CD4-positive, alpha-beta memory T cell (primary cell): ENCODE measurements around the gene SUFU. TPM values are rescaled to one million over a fixed set of nuclear protein-coding genes. Genes with fewer than 3 reads are reported as not detected.
A peak's percentile ranks its signal among the peaks of the same experiment; 100 is the strongest.

ENCODE experiments used
- CTCF ChIA-PET: fragments of 350-600 bp; sonication (Branson Sonifier 250); formaldehyde crosslinking; loops from one replicate; lab custom pipeline; 2021; ENCODE audit warnings: inconsistent platforms; ENCODE audit not compliant: partially characterized antibody; lab: Charles Lee
- POLR2A ChIA-PET: fragments of 350-600 bp; sonication (Branson Sonifier 250); formaldehyde crosslinking; loops from one replicate; lab custom pipeline; 2021; ENCODE audit not compliant: partially characterized antibody; lab: Charles Lee
- DNase-seq, 5 donors: peaks; one replicate each; pipeline versions ENCODE4 v3.0.0 to v3.0.0-alpha.2; 2020 to 2022; ENCODE audit warnings: mixed read lengths in 1 of 5
- H3K27ac ChIP-seq: one replicate; pipeline ENCODE4 v1.7.0; 2013; ENCODE audit warnings: low read depth, low read length
- H3K27me3 ChIP-seq: 2 replicates; pipeline ENCODE4 v1.7.0; 2013; ENCODE audit warnings: mild to moderate bottlenecking, low read length, moderate library complexity; ENCODE audit not compliant: insufficient read depth
- H3K36me3 ChIP-seq: 2 replicates; pipeline ENCODE4 v1.7.0; 2013; ENCODE audit warnings: mild to moderate bottlenecking, low read length, moderate library complexity; ENCODE audit not compliant: insufficient read depth
- H3K4me1 ChIP-seq: 2 replicates; pipeline ENCODE4 v1.7.0; 2013; ENCODE audit warnings: mild to moderate bottlenecking, low read length, moderate library complexity; ENCODE audit not compliant: insufficient read depth
- H3K4me3 ChIP-seq, 2 donors: one replicate each; pipeline ENCODE4 v1.7.0; 2013; ENCODE audit warnings: low read length in 2 of 2, mild to moderate bottlenecking in 1 of 2
- H3K9me3 ChIP-seq, 2 donors: one replicate each; pipeline ENCODE4 v1.7.0; 2013; ENCODE audit warnings: low read length in 2 of 2, control low read depth in 1 of 2; ENCODE audit not compliant: control insufficient read depth in 1 of 2
- H3K27ac Mint-ChIP-seq, 7 donors: one replicate each; pipeline ENCODE4 v1.8.0; 2020 to 2021; ENCODE audit warnings: mixed read lengths in 7 of 7, mild to moderate bottlenecking in 6 of 7, inconsistent platforms in 3 of 7, moderate library complexity in 3 of 7
- H3K27me3 Mint-ChIP-seq, 2 donors: one replicate each; pipeline ENCODE4 v1.8.0; 2020 to 2021; ENCODE audit warnings: mixed read lengths in 2 of 2
- H3K36me3 Mint-ChIP-seq, 2 donors: one replicate each; pipeline ENCODE4 v1.8.0; 2020 to 2021; ENCODE audit warnings: mixed read lengths in 2 of 2, inconsistent platforms in 1 of 2, mild to moderate bottlenecking in 1 of 2
- H3K4me1 Mint-ChIP-seq, 4 donors: one replicate each; pipeline ENCODE4 v1.8.0; 2020 to 2021; ENCODE audit warnings: mixed read lengths in 4 of 4, mild to moderate bottlenecking in 1 of 4
- H3K4me3 Mint-ChIP-seq, 8 donors: one replicate each; pipeline ENCODE4 v1.8.0; 2020 to 2021; ENCODE audit warnings: mixed read lengths in 8 of 8, mild to moderate bottlenecking in 7 of 8, moderate library complexity in 6 of 8, inconsistent platforms in 3 of 8
- H3K9me3 Mint-ChIP-seq, 8 donors: one replicate each; pipeline ENCODE4 v1.8.0; 2020 to 2021; ENCODE audit warnings: mixed read lengths in 8 of 8, mild to moderate bottlenecking in 5 of 8, inconsistent platforms in 3 of 8, moderate library complexity in 1 of 8
- intact Hi-C: fragments of 100-400 bp; cut with micrococcal nuclease; formaldehyde crosslinking; loops from one replicate; pipeline ENCODE4 v1.15.1; 2023
- polyA plus RNA-seq, 2 donors: library from polyadenylated mRNA; unstranded; fragments of 300-500 nt; fragmentation: Illumina TruSeq; gene quantifications; one replicate each; pipeline ENCODE4 v1.2.3, GENCODE V29; 2021
- total RNA-seq, 2 experiments: library from RNA; stranded (reverse); gene quantifications; one replicate each; pipeline ENCODE4 v1.2.3, GENCODE V29; 2021

Gene SUFU
- total and polyA plus RNA-seq, 4 experiments from 2014 or later = 2.0 to 22.0 (median 16.5) TPM

GRCh38 chr10:102479651-102480050, 24.1 kb upstream of the SUFU start:
- Mint-ChIP-seq H3K27ac (peak overlapping the region in 6 of 7 donors; percentile 31 to 84 (median 66)), H3K4me3 (no peak overlapping the region), H3K9me3 (no peaks in the 10 kb centered on the region), H3K4me1 (peaks cover 4 to 11% (median 6%) of the 10 kb centered on the region in 4 donors), H3K27me3 (no peaks in the 10 kb centered on the region), H3K36me3 (peaks cover 28 to 52% of the 10 kb centered on the region in 2 donors)
- Histone ChIP-seq H3K4me1 (peaks cover 7% of the 10 kb centered on the region), H3K9me3 (no peaks in the 10 kb centered on the region), H3K4me3 (no peak overlapping the region), H3K27ac (no peak overlapping the region), H3K27me3 (no peaks in the 10 kb centered on the region), H3K36me3 (peaks cover 48% of the 10 kb centered on the region)
- ChIA-PET POLR2A (interaction anchor here (1.2 to 2.7 kb wide), 8 partner anchors 17 to 250 kb away, joined by 3 to 16 read pairs (median 6); partner anchors contain the start of genes C10orf95, FBXL15 and NFKB2), CTCF (interaction anchor here (0.9 to 5.3 kb wide), 22 partner anchors 9 to 253 kb away, joined by 3 to 48 read pairs (median 5); partner anchors contain the start of genes CUEDC2, ELOVL3 and NFKB2)
- intact Hi-C loops = loop anchor here (1.0 to 2.0 kb wide), 6 partner anchors 29 to 311 kb away; no protein-coding TSS in a partner anchor
- no peak for DNase-seq

- peaks cover 32 to 58% of the 10 kb centered on the region in 2 donors for H3K36me3 Mint-ChIP-seq
- peak overlapping the region in 2 of 7 donors; percentile 30 to 35 for H3K27ac Mint-ChIP-seq
Observed at GRCh38 chr10:102480396-102480795, 23.4 kb upstream of the SUFU start.

GRCh38 chr10:102484021-102484420, 19.8 kb upstream of the SUFU start:
- H3K4me3 Mint-ChIP-seq = no peak overlapping the region
- DNase-seq = no peak
- CTCF ChIA-PET = interaction anchor here (1.1 kb wide), 1 partner anchor 15 kb away, joined by 3 read pairs; no protein-coding TSS in a partner anchor
- intact Hi-C loops = no loop called here
- H3K4me3 ChIP-seq = no peak overlapping the region
- H3K4me1 Mint-ChIP-seq = peaks cover under 1 to 2% (median 1%) of the 10 kb centered on the region in 4 donors
- no peak overlapping the region for H3K27ac Mint-ChIP-seq
- H3K27me3 ChIP-seq = no peaks in the 10 kb centered on the region
- peaks cover 88% of the 10 kb centered on the region for H3K36me3 ChIP-seq
- no peaks in the 10 kb centered on the region for H3K9me3 Mint-ChIP-seq
- H3K36me3 Mint-ChIP-seq = peaks cover 46 to 77% of the 10 kb centered on the region in 2 donors
- no peaks in the 10 kb centered on the region for H3K27me3 Mint-ChIP-seq
- H3K4me1 ChIP-seq = peaks cover 2% of the 10 kb centered on the region
- no peak overlapping the region for H3K27ac ChIP-seq
- H3K9me3 ChIP-seq = no peaks in the 10 kb centered on the region
- POLR2A ChIA-PET = interaction anchor here (1.5 kb wide), 1 partner anchor 10 kb away, joined by 4 read pairs; no protein-coding TSS in a partner anchor

More at GRCh38 chr10:102480396-102480795, 23.4 kb upstream of the SUFU start:
- H3K27me3 ChIP-seq = no peaks in the 10 kb centered on the region
- peaks cover 7% of the 10 kb centered on the region for H3K4me1 ChIP-seq
- no peak overlapping the region for H3K4me3 ChIP-seq
- no peaks in the 10 kb centered on the region for H3K27me3 Mint-ChIP-seq
- CTCF ChIA-PET = interaction anchor here (0.9 to 5.3 kb wide), 10 partner anchors 19 to 254 kb away, joined by 3 to 48 read pairs (median 18); partner anchors contain the start of genes CUEDC2, ELOVL3 and NFKB2
- no peaks in the 10 kb centered on the region for H3K9me3 Mint-ChIP-seq
- POLR2A ChIA-PET = interaction anchor here (1.3 to 2.7 kb wide), 4 partner anchors 30 to 250 kb away, joined by 4 to 16 read pairs (median 10); partner anchors contain the start of genes C10orf95 and FBXL15
- no peak overlapping the region for H3K4me3 Mint-ChIP-seq
- DNase-seq = no peak
- peaks cover 56% of the 10 kb centered on the region for H3K36me3 ChIP-seq
- peaks cover 4 to 6% (median 5%) of the 10 kb centered on the region in 4 donors for H3K4me1 Mint-ChIP-seq
- H3K9me3 ChIP-seq = no peaks in the 10 kb centered on the region
- intact Hi-C loops = no loop called here
- H3K27ac ChIP-seq = no peak overlapping the region

GRCh38 chr10:102485093-102485784, 18.5 kb upstream of the SUFU start:
- Mint-ChIP-seq H3K4me3 (no peak overlapping the region), H3K27me3 (no peaks in the 10 kb centered on the region), H3K4me1 (no peaks in the 10 kb centered on the region), H3K36me3 (peaks cover 47 to 78% of the 10 kb centered on the region in 2 donors), H3K27ac (no peak overlapping the region), H3K9me3 (no peaks in the 10 kb centered on the region)
- Histone ChIP-seq H3K4me3 (no peak overlapping the region), H3K4me1 (no peaks in the 10 kb centered on the region), H3K27ac (no peak overlapping the region), H3K9me3 (no peaks in the 10 kb centered on the region), H3K27me3 (no peaks in the 10 kb centered on the region), H3K36me3 (peaks cover 87% of the 10 kb centered on the region)
- ChIA-PET CTCF (no interaction called here), POLR2A (no interaction called here)
- DNase-seq = no peak
- intact Hi-C loops = no loop called here

GRCh38 chr10:102491136-102491535, 12.6 kb upstream of the SUFU start:
- no peak for DNase-seq
- H3K27me3 ChIP-seq = no peaks in the 10 kb centered on the region
- Mint-ChIP-seq H3K36me3 (peaks cover 7 to 45% of the 10 kb centered on the region in 2 donors), H3K27ac (peak overlapping the region in 2 of 7 donors; percentile 31 to 48), H3K9me3 (no peaks in the 10 kb centered on the region), H3K27me3 (no peaks in the 10 kb centered on the region), H3K4me3 (no peak overlapping the region), H3K4me1 (peaks cover 10 to 24% (median 13%) of the 10 kb centered on the region in 4 donors)
- POLR2A ChIA-PET = interaction anchor here (0.6 to 1.5 kb wide), 2 partner anchors 11 to 97 kb away, joined by 3 to 4 read pairs; partner anchors contain the start of gene ACTR1A
- no peaks in the 10 kb centered on the region for H3K9me3 ChIP-seq
- intact Hi-C loops = no loop called here
- no peak overlapping the region for H3K4me3 ChIP-seq
- CTCF ChIA-PET = no interaction called here
- H3K36me3 ChIP-seq = peaks cover 38% of the 10 kb centered on the region
- H3K4me1 ChIP-seq = no peaks in the 10 kb centered on the region
- H3K27ac ChIP-seq = no peak overlapping the region

- H3K27ac Mint-ChIP-seq = peak overlapping the region in 5 of 7 donors; percentile 52 to 84 (median 69)
- Histone ChIP-seq H3K27me3 (no peaks in the 10 kb centered on the region), H3K36me3 (peaks cover 27% of the 10 kb centered on the region), H3K4me1 (no peaks in the 10 kb centered on the region), H3K4me3 (no peak overlapping the region), H3K27ac (no peak overlapping the region), H3K9me3 (no peaks in the 10 kb centered on the region)
- H3K4me3 Mint-ChIP-seq = peak overlapping the region in 1 of 8 donors; percentile 15
- H3K36me3 Mint-ChIP-seq = peaks cover 7 to 41% of the 10 kb centered on the region in 2 donors
- intact Hi-C loops = no loop called here
- H3K9me3 Mint-ChIP-seq = no peaks in the 10 kb centered on the region
- POLR2A ChIA-PET = no interaction called here
- DNase-seq = no peak
- CTCF ChIA-PET = interaction anchor here (0.7 kb wide), 1 partner anchor 93 kb away, joined by 3 read pairs; no protein-coding TSS in a partner anchor
- peaks cover 13 to 27% (median 17%) of the 10 kb centered on the region in 4 donors for H3K4me1 Mint-ChIP-seq
- H3K27me3 Mint-ChIP-seq = no peaks in the 10 kb centered on the region
Observed at GRCh38 chr10:102492344-102492939, 11.3 kb upstream of the SUFU start.

GRCh38 chr10:102492983-102493382, 10.8 kb upstream of the SUFU start:
- Mint-ChIP-seq H3K9me3 (no peaks in the 10 kb centered on the region), H3K36me3 (peaks cover 4 to 38% of the 10 kb centered on the region in 2 donors), H3K4me1 (peaks cover 15 to 33% (median 21%) of the 10 kb centered on the region in 4 donors), H3K27me3 (no peaks in the 10 kb centered on the region), H3K4me3 (no peak overlapping the region), H3K27ac (peak overlapping the region in 3 of 7 donors; percentile 44 to 60 (median 57))
- ChIA-PET CTCF (no interaction called here), POLR2A (no interaction called here)
- Histone ChIP-seq H3K36me3 (peaks cover 24% of the 10 kb centered on the region), H3K27me3 (no peaks in the 10 kb centered on the region), H3K9me3 (no peaks in the 10 kb centered on the region), H3K4me3 (no peak overlapping the region), H3K4me1 (peaks cover 4% of the 10 kb centered on the region), H3K27ac (no peak overlapping the region)
- no peak for DNase-seq
- intact Hi-C loops = no loop called here
